Measurements from ENCODE around the gene KIAA1549.

Gene KIAA1549

DNA sequence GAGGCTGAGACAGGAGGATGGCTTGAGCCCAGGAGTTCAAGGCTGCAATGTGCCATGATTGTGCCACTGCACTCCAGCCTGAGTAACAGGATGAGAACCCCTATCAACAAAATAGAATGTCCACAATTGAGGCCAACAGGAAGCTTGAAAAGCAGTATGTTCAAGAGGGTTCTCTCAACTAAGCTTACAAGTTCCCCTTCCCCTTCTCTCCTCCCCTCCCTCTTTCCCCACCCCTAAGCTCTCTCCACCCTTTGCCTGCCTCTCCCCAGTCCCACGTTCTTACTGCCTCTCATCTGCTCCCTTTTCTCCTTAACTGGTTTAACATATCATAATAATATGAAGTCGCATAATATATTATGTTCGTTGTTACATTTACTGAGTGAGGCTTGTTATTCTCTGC, 35.4 kb downstream of the KIAA1549 start:
- TF ChIP-seq, protein P1, sequence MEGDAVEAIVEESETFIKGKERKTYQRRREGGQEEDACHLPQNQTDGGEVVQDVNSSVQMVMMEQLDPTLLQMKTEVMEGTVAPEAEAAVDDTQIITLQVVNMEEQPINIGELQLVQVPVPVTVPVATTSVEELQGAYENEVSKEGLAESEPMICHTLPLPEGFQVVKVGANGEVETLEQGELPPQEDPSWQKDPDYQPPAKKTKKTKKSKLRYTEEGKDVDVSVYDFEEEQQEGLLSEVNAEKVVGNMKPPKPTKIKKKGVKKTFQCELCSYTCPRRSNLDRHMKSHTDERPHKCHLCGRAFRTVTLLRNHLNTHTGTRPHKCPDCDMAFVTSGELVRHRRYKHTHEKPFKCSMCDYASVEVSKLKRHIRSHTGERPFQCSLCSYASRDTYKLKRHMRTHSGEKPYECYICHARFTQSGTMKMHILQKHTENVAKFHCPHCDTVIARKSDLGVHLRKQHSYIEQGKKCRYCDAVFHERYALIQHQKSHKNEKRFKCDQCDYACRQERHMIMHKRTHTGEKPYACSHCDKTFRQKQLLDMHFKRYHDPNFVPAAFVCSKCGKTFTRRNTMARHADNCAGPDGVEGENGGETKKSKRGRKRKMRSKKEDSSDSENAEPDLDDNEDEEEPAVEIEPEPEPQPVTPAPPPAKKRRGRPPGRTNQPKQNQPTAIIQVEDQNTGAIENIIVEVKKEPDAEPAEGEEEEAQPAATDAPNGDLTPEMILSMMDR (IDR thresholded peaks at IDR 0.05), result no peak

DNA sequence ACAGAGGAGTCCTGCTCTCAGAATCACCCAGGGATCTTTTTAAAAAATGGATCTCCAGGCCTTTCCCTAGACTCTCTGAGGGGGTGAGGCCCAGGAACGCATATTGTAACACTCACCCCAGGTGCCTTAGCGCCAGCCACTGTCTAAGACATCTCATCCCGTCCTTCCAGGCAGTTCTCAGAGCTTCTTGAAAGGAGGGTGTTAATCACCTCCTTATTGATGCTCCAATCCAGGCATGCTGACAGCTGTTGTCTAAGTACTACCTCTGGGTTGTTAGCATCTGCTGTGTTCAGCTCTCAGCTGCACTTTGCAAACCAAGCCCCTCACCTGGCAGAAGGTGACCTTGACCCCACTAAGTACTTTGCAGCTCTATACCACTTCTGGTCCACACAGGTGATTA, 36.0 kb downstream of the KIAA1549 start:
- TF ChIP-seq, protein P1 (IDR thresholded peaks at IDR 0.05), result no peak

DNA sequence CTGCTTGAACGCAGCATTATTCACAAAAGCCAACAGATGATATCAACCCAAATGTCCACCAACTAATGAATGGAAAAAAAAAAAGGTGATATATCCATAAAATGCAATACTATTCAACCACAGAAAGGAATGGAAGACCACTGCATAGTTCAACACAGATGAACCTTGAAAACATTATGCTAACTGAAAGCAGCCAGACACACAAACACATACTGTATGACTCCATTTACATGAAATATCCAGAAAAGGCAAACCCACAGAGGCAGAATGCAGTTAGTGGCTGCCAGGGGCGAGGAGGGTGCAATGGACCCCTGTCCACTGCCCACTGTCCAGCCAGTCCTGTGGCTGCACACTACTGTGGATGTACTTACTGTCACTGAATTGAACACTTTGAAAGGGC, 36.6 kb downstream of the KIAA1549 start:
- TF ChIP-seq, protein P1 (IDR thresholded peaks at IDR 0.05), result no peak

DNA sequence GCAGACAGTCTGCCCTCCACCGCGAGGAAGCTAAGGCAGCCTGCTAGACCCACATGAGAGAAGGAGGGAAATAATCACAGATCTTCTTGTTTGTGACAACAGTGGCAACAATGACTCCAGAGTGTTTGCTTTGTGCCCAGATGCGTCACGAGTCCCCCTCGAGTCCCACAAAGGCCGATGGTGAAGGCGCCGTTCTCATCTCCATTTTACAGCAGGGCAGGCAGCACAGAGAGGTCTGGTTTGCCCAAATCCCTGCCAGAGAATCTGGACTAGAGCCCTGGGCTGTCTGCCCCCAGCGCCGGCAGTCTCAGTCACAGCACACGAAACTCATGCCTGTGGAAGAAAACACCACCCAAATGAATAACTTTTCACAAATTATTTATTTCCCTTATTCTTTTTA, 38.1 kb downstream of the KIAA1549 start:
- TF ChIP-seq, protein P1 (IDR thresholded peaks at IDR 0.05), result no peak

DNA sequence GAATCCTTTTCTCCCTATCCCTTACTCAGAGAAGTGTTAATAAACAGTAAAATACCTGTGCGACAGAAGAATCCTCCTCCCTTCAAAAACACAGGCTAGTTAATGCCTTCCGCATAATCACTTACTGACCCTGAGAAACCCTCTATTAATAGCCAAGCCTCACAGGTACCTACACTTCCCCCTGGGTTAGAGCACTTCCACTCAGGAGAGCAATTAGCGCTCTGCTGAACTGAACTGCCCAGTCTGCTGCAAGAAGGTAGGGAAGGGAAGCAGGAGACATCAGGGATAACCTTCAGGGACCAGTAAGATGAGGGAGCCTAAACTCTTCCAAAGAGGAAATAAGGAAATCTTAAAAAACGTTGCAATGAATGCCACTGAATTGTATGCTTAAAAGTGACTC, 39.6 kb downstream of the KIAA1549 start:
- TF ChIP-seq, protein P1 (IDR thresholded peaks at IDR 0.05), result no peak

- TF ChIP-seq, protein P1 (IDR thresholded peaks at IDR 0.05), result no peak
These were observed 43.7 kb downstream of the KIAA1549 start for GRCh38 chr7:138937484-138937883.

DNA sequence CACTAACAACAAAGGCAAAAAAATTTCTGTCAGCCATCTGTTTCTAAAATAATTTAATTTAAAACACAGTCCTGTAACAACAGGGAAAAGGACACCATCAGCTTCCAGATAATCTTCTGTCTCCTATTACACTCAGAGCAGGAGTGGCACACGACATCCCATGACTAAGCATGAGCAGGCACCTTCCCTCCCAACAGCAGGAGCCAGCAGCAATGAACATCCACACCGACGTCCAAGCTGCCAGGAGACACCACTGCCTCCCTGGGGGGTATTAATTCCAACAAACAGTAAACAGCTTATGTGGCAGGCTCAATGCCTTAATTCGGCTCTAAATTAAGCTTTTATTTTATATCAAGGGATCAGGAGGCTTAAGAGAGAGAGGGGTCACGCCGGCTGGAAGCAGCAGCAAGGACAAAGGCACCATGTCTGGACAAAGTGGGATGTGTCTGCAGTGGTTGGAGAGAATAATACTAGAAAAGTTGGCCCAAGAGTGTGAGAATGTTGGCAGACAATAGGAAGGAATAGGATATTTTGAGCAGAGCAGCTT, 45.7 kb downstream of the KIAA1549 start:
- TF ChIP-seq, protein P1 (IDR thresholded peaks at IDR 0.05), result no peak

DNA sequence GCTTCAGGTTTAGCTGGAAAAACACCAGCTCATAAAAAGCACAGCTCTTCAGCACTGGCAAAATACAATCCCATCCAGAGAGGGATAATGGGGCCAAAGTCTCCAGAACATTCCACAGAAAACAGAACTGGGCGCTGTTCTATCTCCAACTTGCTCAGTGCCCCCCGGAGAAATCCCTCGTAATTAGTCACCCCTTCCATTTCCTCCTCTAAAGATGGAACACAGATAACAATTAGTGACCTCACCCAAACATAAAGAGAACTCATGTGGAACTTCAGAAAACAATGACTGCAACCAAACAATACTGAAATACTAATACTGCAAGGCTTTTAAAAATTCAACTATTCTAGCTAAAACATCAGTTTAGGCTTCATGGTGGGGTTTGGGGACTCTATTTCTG, 46.3 kb downstream of the KIAA1549 start:
- TF ChIP-seq, protein P1 (IDR thresholded peaks at IDR 0.05), result no peak
